HepG2 (cell line): ENCODE results near the gene NPAS2.

ENCODE experiments used
- CTCF ChIP-seq: sonication (generic); formaldehyde crosslinking; IDR thresholded peaks from 2 replicates; pipeline ENCODE4 v1.5.0; 2020; ENCODE audit warnings: mild to moderate bottlenecking, missing genetic modification reagents, moderate library complexity
- PRPF4 ChIP-seq: fragments of 200-400 bp; formaldehyde crosslinking; IDR thresholded peaks from 2 replicates; pipeline ENCODE4 v1.6.1; 2016; ENCODE audit warnings: low read length, low read depth; ENCODE audit not compliant: poor library complexity, severe bottlenecking

- no peak for TF ChIP-seq PRPF4
- TF ChIP-seq CTCF (CRISPR knock-in tag), result no peak
Measured at GRCh38 chr2:100945930-100946607, 126.1 kb downstream of the NPAS2 start.
